Glutamatergic neuron (in vitro differentiated cells): Measurements from ENCODE around the gene MS4A18. TPM values are rescaled to one million over a fixed set of nuclear protein-coding genes. Genes with fewer than 3 reads are reported as not detected.

Experiments used
- DNase-seq: peaks from one replicate; pipeline ENCODE4 v3.0.0; 2022
- H3K27ac Mint-ChIP-seq: one replicate; pipeline ENCODE4 v1.8.0; 2020; ENCODE audit warnings: mild to moderate bottlenecking, mixed read lengths, inconsistent platforms; ENCODE audit not compliant: unreplicated experiment
- H3K27me3 Mint-ChIP-seq: one replicate; pipeline ENCODE4 v1.8.0; 2020; ENCODE audit warnings: mild to moderate bottlenecking, moderate library complexity, mixed read lengths, inconsistent platforms; ENCODE audit not compliant: unreplicated experiment
- H3K36me3 Mint-ChIP-seq: one replicate; pipeline ENCODE4 v1.8.0; 2020; ENCODE audit warnings: mild to moderate bottlenecking, mixed read lengths, inconsistent platforms; ENCODE audit not compliant: unreplicated experiment
- H3K4me1 Mint-ChIP-seq: one replicate; pipeline ENCODE4 v1.8.0; 2020; ENCODE audit warnings: mild to moderate bottlenecking, low read depth, mixed read lengths, inconsistent platforms; ENCODE audit not compliant: unreplicated experiment
- H3K4me3 Mint-ChIP-seq: one replicate; pipeline ENCODE4 v1.8.0; 2020; ENCODE audit warnings: mild to moderate bottlenecking, mixed read lengths, inconsistent platforms; ENCODE audit not compliant: unreplicated experiment
- H3K9me3 Mint-ChIP-seq: one replicate; pipeline ENCODE4 v1.8.0; 2020; ENCODE audit warnings: mild to moderate bottlenecking, moderate library complexity, mixed read lengths, inconsistent platforms; ENCODE audit not compliant: unreplicated experiment
- total RNA-seq: library from RNA; stranded (reverse); fragmentation: NEBNext Ultra II Directional; extraction: Animal tissue kit (Norgen Biotek cat#: 25700); gene quantifications from one replicate; pipeline ENCODE4 v1.2.1, GENCODE V29; 2021; ENCODE audit not compliant: unreplicated experiment
- TF ChIP-seq, protein P1 (sequence below): fragments of 200-600 bp; sonication (generic); IDR thresholded peaks from one replicate; pipeline ENCODE4 v1.5.0; 2021; ENCODE audit not compliant: partially characterized antibody, unreplicated experiment

Gene MS4A18
- total RNA-seq, 1 donor from 2014 or later: not detected

DNA sequence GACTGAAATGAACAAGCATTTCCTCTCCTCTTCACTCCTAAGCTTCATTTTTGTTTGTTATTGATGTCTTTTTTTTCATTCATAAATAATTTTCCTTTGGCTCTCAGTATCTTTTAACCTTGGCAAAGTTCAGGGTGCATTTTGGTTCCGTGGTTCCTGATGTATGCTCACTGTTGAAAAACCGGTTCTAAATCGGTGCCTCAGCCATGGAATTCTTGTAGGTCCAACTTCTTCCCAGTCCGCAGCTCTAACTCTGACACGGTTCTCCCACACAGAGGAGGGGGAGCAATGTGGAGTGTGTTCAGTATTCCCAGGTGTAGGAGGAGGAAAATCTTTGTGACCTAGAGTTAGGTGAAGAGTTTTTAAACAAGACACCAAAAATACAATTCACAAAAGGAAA is 19.6 kb downstream of the MS4A18 start:
- peaks cover 5% of the 10 kb centered on the region for H3K36me3 Mint-ChIP-seq
- no peaks in the 10 kb centered on the region for H3K4me1 Mint-ChIP-seq
- TF ChIP-seq, protein P1, sequence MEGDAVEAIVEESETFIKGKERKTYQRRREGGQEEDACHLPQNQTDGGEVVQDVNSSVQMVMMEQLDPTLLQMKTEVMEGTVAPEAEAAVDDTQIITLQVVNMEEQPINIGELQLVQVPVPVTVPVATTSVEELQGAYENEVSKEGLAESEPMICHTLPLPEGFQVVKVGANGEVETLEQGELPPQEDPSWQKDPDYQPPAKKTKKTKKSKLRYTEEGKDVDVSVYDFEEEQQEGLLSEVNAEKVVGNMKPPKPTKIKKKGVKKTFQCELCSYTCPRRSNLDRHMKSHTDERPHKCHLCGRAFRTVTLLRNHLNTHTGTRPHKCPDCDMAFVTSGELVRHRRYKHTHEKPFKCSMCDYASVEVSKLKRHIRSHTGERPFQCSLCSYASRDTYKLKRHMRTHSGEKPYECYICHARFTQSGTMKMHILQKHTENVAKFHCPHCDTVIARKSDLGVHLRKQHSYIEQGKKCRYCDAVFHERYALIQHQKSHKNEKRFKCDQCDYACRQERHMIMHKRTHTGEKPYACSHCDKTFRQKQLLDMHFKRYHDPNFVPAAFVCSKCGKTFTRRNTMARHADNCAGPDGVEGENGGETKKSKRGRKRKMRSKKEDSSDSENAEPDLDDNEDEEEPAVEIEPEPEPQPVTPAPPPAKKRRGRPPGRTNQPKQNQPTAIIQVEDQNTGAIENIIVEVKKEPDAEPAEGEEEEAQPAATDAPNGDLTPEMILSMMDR: no peak
- no peak overlapping the region for H3K4me3 Mint-ChIP-seq
- no peak for DNase-seq
- H3K27me3 Mint-ChIP-seq: peaks cover 2% of the 10 kb centered on the region
- peaks cover 10% of the 10 kb centered on the region for H3K9me3 Mint-ChIP-seq
- H3K27ac Mint-ChIP-seq: no peak overlapping the region

DNA sequence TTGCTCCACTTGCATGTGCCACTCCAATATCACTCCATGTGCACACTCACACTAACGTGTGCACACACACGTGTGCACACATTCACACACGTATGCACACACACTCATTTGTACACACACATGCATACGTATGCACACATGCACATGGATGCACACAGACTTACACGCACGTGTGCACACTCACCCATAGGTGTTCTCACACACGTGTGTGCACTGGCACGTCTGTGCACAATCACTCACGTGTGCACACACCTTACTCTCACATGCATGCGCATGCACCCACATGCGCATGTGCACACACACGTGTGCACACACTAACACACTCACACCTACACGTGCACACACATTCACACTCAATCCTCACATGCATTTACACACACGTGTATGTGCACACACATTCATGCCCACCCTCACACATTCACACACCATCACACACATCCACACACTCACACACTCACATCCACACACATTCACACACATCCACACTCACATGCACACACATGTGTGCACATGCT is 22.9 kb downstream of the MS4A18 start:
- H3K36me3 Mint-ChIP-seq: peaks cover 5% of the 10 kb centered on the region
- H3K4me1 Mint-ChIP-seq: no peaks in the 10 kb centered on the region
- no peak for DNase-seq
- peaks cover 12% of the 10 kb centered on the region for H3K9me3 Mint-ChIP-seq
- no peak overlapping the region for H3K27ac Mint-ChIP-seq
- TF ChIP-seq, protein P1: no peak
- peaks cover 4% of the 10 kb centered on the region for H3K27me3 Mint-ChIP-seq
- no peak overlapping the region for H3K4me3 Mint-ChIP-seq

DNA sequence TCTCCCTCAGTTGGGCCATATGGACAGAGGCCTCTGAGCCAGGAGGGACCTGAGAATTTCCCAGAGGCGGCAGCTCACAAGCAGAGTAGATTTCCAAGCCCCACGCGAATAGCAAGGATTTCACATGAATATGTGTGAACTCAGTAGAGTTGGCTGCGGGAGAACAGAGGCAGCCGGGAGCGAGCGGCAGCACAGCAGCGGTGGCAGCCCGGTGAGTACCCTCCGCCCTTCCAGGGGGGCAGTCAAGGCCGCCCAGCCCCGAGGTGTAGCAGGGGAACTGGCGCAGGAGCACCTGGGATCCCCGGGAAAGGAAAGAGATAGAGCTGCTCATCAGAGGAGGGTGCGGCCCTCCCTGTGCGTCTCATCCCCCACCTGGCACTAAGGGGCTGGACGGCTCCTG is 23.7 kb downstream of the MS4A18 start:
- Mint-ChIP-seq H3K36me3 (peaks cover 5% of the 10 kb centered on the region), H3K4me1 (no peaks in the 10 kb centered on the region), H3K27me3 (peaks cover 7% of the 10 kb centered on the region), H3K4me3 (no peak overlapping the region), H3K27ac (no peak overlapping the region), H3K9me3 (peaks cover 12% of the 10 kb centered on the region)
- TF ChIP-seq, protein P1: no peak
- DNase-seq: no peak

DNA sequence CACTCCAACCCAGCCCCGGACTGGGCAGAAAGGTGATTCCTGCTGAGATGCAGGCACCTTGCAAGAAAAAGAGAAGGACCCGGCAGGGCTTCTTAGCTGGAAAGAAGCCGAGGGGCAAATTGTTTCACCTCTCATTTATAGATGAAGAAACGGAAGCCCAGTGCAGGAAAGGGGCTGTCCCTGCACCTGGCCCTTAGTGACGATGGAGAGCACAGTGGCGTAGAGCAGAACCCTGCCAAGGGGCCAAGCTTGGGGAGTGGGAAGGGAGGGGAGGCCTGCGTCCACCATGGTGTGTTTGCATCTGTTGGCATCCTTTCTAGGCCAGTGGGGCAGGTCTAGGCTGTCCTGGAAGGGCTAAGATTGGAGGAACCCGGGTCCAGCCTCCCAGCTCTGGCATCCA is 24.3 kb downstream of the MS4A18 start:
- H3K9me3 Mint-ChIP-seq: peaks cover 11% of the 10 kb centered on the region
- H3K27ac Mint-ChIP-seq: no peak overlapping the region
- no peak overlapping the region for H3K4me3 Mint-ChIP-seq
- peaks cover 6% of the 10 kb centered on the region for H3K27me3 Mint-ChIP-seq
- H3K4me1 Mint-ChIP-seq: no peaks in the 10 kb centered on the region
- TF ChIP-seq, protein P1: no peak
- H3K36me3 Mint-ChIP-seq: peaks cover 4% of the 10 kb centered on the region
- DNase-seq: no peak

DNA sequence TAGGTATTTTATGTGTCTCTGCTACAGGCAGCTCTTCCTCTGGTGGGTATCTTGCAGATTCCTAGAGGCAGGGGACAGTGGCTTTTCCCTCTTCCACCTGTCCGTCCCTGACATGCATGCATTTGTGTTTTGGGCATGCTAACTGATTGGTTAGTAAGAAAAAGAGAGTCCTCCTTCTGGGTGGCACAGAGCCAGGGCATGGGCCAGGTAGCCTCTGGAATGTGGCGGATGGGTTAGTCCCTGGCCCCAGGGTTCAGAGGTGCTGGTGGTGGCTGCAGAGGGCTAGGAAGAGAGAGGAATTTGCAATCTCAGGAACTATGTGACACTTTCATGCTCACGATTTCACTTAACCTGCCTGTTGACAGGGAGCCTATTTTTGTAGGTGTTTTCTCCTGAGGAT is 26.4 kb downstream of the MS4A18 start:
- H3K36me3 Mint-ChIP-seq: no peaks in the 10 kb centered on the region
- no peak overlapping the region for H3K27ac Mint-ChIP-seq
- H3K4me3 Mint-ChIP-seq: no peak overlapping the region
- H3K27me3 Mint-ChIP-seq: peaks cover 6% of the 10 kb centered on the region
- no peaks in the 10 kb centered on the region for H3K4me1 Mint-ChIP-seq
- H3K9me3 Mint-ChIP-seq: peaks cover 6% of the 10 kb centered on the region
- TF ChIP-seq, protein P1: no peak
- DNase-seq: no peak
